Body of pancreas (tissue), 4 donors: ENCODE measurements around the gene AIP.

Experiments
- POLR2A ChIP-seq, 3 donors: fragments of 450-650 bp; IDR thresholded peaks; one replicate each; pipeline ENCODE4 v1.6.1; 2016; ENCODE audit warnings: antibody characterized with exemption in 3 of 3, mild to moderate bottlenecking in 2 of 3
- TF ChIP-seq, protein P1 (sequence below), 7 experiments: fragments of 450-650 bp in 4 of 7; fragments of 200-600 bp in 3 of 7; sonication (generic) in 3 of 7; IDR thresholded peaks; one replicate each; pipeline ENCODE4 v1.5.1; 2016 to 2019; ENCODE audit warnings: antibody characterized with exemption in 7 of 7

DNA sequence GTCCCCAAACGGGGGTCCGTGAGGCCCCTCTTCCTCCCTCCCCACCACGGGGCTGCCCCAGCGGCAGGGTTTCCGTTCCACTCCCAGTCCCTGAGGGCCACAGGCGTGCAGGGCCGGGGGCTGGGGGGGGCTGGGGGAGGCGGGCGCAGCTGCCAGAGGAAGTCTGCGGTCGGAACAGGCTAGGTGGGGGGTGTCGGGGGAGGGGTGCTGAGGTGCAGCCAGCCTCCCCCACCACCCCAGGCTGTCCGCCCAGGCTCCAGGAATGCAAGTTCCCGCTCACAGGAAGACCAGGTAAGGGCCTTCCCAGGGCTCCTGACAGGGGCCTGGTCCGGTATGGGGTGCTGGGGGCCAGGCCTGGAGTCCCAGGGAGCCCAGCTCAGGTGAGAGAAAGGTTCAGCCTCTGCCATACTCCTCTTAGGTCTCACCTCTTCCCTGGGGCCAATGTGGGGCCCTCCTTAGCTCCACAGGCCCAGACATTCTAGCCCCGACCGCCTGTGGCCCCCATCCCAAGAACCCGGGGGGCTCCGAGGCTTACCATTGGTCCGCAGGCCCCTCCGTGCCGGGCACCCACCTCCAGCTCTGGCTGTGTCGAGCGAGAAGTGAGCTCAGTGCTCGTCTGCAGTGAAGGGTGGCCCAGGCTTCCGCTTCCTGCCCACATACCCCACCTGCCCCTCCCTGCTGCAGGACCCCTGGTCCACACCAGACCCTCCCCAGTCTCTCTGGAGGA lies 45.6 kb upstream of the AIP start, which contains the start of gene PTPRCAP:
- TF ChIP-seq, protein P1, sequence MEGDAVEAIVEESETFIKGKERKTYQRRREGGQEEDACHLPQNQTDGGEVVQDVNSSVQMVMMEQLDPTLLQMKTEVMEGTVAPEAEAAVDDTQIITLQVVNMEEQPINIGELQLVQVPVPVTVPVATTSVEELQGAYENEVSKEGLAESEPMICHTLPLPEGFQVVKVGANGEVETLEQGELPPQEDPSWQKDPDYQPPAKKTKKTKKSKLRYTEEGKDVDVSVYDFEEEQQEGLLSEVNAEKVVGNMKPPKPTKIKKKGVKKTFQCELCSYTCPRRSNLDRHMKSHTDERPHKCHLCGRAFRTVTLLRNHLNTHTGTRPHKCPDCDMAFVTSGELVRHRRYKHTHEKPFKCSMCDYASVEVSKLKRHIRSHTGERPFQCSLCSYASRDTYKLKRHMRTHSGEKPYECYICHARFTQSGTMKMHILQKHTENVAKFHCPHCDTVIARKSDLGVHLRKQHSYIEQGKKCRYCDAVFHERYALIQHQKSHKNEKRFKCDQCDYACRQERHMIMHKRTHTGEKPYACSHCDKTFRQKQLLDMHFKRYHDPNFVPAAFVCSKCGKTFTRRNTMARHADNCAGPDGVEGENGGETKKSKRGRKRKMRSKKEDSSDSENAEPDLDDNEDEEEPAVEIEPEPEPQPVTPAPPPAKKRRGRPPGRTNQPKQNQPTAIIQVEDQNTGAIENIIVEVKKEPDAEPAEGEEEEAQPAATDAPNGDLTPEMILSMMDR (IDR thresholded peaks at IDR 0.05) = no peak
- TF ChIP-seq POLR2A (IDR thresholded peaks at IDR 0.05) = peak in 1 of 3 donors; percentile 33
